IMR-90 (cell line): Measurements from ENCODE around the gene DPPA5. TPM values are rescaled to one million over a fixed set of nuclear protein-coding genes. Genes with fewer than 3 reads are reported as not detected.

Experiments used
- ATAC-seq: fragments of 200-7000 bp; cut with Tn5 transposase; 2 replicates; pipeline ENCODE4 v1.9.1; 2020; ENCODE audit warnings: low read depth, mild to moderate bottlenecking, moderate library complexity
- BruUV-seq: library from RNA; stranded (reverse); fragments of 400-500 nt; replicated peaks from 2 replicates; lab custom pipeline; 2021; lab: Mats Ljungman, UMichigan
- CTCF ChIA-PET: fragments of 300-600 bp; formaldehyde crosslinking; extraction: SDS; loops from one replicate; lab custom pipeline; 2021; ENCODE audit warnings: antibody characterized with exemption; lab: Yijun Ruan, JAX
- POLR2A ChIA-PET: fragments of 300-600 bp; sonication (Branson Sonifier 250); formaldehyde crosslinking; loops from one replicate; lab custom pipeline; 2022; ENCODE audit warnings: antibody characterized with exemption; ENCODE audit not compliant: unreplicated experiment; lab: Charles Lee
- DNase-seq: peaks from one replicate; pipeline ENCODE4 v3.0.0; 2013
- H2AFZ ChIP-seq: replicated peaks from 2 replicates; pipeline ENCODE3; 2013; ENCODE audit warnings: low read length, mild to moderate bottlenecking; ENCODE audit not compliant: poor library complexity
- H2AK5ac ChIP-seq: 2 replicates; pipeline ENCODE4 v1.6.1; 2013; ENCODE audit warnings: low read depth, low read length, inconsistent platforms
- H2AK9ac ChIP-seq: replicated peaks from 2 replicates; pipeline ENCODE3; 2013; ENCODE audit warnings: mild to moderate bottlenecking, low read depth, low read length, moderate library complexity; ENCODE audit not compliant: poor library complexity
- H2BK120ac ChIP-seq: 2 replicates; pipeline ENCODE4 v1.6.1; 2013; ENCODE audit warnings: low read depth, low read length, inconsistent platforms
- H2BK15ac ChIP-seq: 3 replicates; pipeline ENCODE4 v1.6.1; 2013; ENCODE audit warnings: low read depth, low read length, inconsistent platforms
- H2BK20ac ChIP-seq: 2 replicates; pipeline ENCODE4 v1.6.1; 2013; ENCODE audit warnings: low read depth, mild to moderate bottlenecking, inconsistent platforms, low read length, moderate library complexity
- H2BK5ac ChIP-seq: 2 replicates; pipeline ENCODE4 v1.6.1; 2013; ENCODE audit warnings: mild to moderate bottlenecking, low read depth, low read length, inconsistent platforms; ENCODE audit not compliant: poor library complexity, severe bottlenecking
- H3K14ac ChIP-seq: replicated peaks from 2 replicates; pipeline ENCODE4 v1.6.1; 2013; ENCODE audit warnings: low read depth, low read length, inconsistent platforms
- H3K18ac ChIP-seq: 2 replicates; pipeline ENCODE4 v1.6.1; 2013; ENCODE audit warnings: low read depth, low read length, control low read depth
- H3K23ac ChIP-seq: 2 replicates; pipeline ENCODE4 v1.6.1; 2013; ENCODE audit warnings: low read depth, low read length, inconsistent platforms
- H3K27ac ChIP-seq: 2 replicates; pipeline ENCODE4 v1.5.1; 2013; ENCODE audit warnings: mild to moderate bottlenecking, control low read depth, low read length; ENCODE audit not compliant: insufficient read depth
- H3K27me3 ChIP-seq: 2 replicates; pipeline ENCODE4 v1.6.1; 2013; ENCODE audit warnings: low read length; ENCODE audit not compliant: control insufficient read depth, insufficient read depth
- H3K36me3 ChIP-seq: 2 replicates; pipeline ENCODE4 v1.6.1; 2013; ENCODE audit warnings: low read length, mixed read lengths; ENCODE audit not compliant: control insufficient read depth, insufficient read depth
- H3K4ac ChIP-seq: 2 replicates; pipeline ENCODE4 v1.6.1; 2013; ENCODE audit warnings: low read depth, low read length, inconsistent platforms
- H3K4me1 ChIP-seq: 2 replicates; pipeline ENCODE4 v1.6.1; 2013; ENCODE audit warnings: low read length, mixed read lengths; ENCODE audit not compliant: control insufficient read depth, insufficient read depth
- H3K4me2 ChIP-seq: 2 replicates; pipeline ENCODE4 v1.6.1; 2013; ENCODE audit warnings: low read depth, mild to moderate bottlenecking, control low read depth, low read length, moderate library complexity
- H3K4me3 ChIP-seq: 2 replicates; pipeline ENCODE4 v1.5.1; 2013; ENCODE audit warnings: low read depth, mild to moderate bottlenecking, control low read depth, low read length, moderate library complexity; ENCODE audit not compliant: insufficient read depth
- H3K56ac ChIP-seq: 2 replicates; pipeline ENCODE4 v1.6.1; 2013; ENCODE audit warnings: low read length, inconsistent platforms; ENCODE audit not compliant: insufficient read depth; ENCODE audit errors: extremely low read depth
- H3K79me1 ChIP-seq, 2 experiments: 2 replicates each; pipeline ENCODE4 v1.6.1; 2013; ENCODE audit warnings: low read length in 2 of 2, inconsistent platforms in 1 of 2, low read depth in 1 of 2
- H3K9ac ChIP-seq: 2 replicates; pipeline ENCODE4 v1.6.1; 2013; ENCODE audit warnings: low read depth, low read length, control low read depth
- H3K9me1 ChIP-seq: 2 replicates; pipeline ENCODE4 v1.6.1; 2013; ENCODE audit warnings: low read length, inconsistent platforms; ENCODE audit not compliant: insufficient read depth
- H3K9me3 ChIP-seq: 2 replicates; pipeline ENCODE4 v1.6.1; 2013; ENCODE audit warnings: low read length; ENCODE audit not compliant: control insufficient read depth, insufficient read depth
- H4K20me1 ChIP-seq: 2 replicates; pipeline ENCODE4 v1.6.1; 2013; ENCODE audit warnings: low read length, inconsistent platforms; ENCODE audit not compliant: insufficient read depth
- H4K5ac ChIP-seq: 2 replicates; pipeline ENCODE4 v1.6.1; 2013; ENCODE audit warnings: mild to moderate bottlenecking, low read depth, low read length, control low read depth
- H4K8ac ChIP-seq, 2 experiments: 2 replicates each; pipeline ENCODE4 v1.6.1; 2013; ENCODE audit warnings: low read depth in 2 of 2, low read length in 2 of 2, control low read depth in 1 of 2, inconsistent platforms in 1 of 2
- H4K91ac ChIP-seq: 2 replicates; pipeline ENCODE4 v1.6.1; 2013; ENCODE audit warnings: low read depth, low read length, inconsistent platforms; ENCODE audit not compliant: insufficient read depth
- BHLHE40 ChIP-seq: fragments of 150-350 bp; IDR thresholded peaks from 2 replicates; pipeline ENCODE4 v1.6.1; 2016; ENCODE audit warnings: mild to moderate bottlenecking, low read depth, low read length
- CHD1 ChIP-seq: IDR thresholded peaks from 2 replicates; pipeline ENCODE4 v1.6.1; 2012; ENCODE audit warnings: low read depth, low read length, improper control_type of control experiment
- MAFK ChIP-seq: IDR thresholded peaks from 2 replicates; pipeline ENCODE4 v1.6.1; 2012; ENCODE audit warnings: low read depth, low read length, improper control_type of control experiment
- MXI1 ChIP-seq: IDR thresholded peaks from 2 replicates; pipeline ENCODE4 v1.6.1; 2012; ENCODE audit warnings: low read depth, mild to moderate bottlenecking, low read length, moderate library complexity, borderline replicate concordance
- NFE2L2 ChIP-seq: fragments of 150-350 bp; IDR thresholded peaks from 2 replicates; pipeline ENCODE4 v1.6.1; 2016; ENCODE audit warnings: low read depth, mild to moderate bottlenecking, low read length
- POLR2A ChIP-seq: IDR thresholded peaks from 2 replicates; pipeline ENCODE4 v1.6.1; 2012; ENCODE audit warnings: mild to moderate bottlenecking, low read depth, low read length
- RAD21 ChIP-seq: IDR thresholded peaks from 2 replicates; pipeline ENCODE4 v1.6.1; 2012; ENCODE audit warnings: low read length, improper control_type of control experiment
- RCOR1 ChIP-seq: IDR thresholded peaks from 2 replicates; pipeline ENCODE4 v1.6.1; 2012; ENCODE audit warnings: mild to moderate bottlenecking, low read length, improper control_type of control experiment; ENCODE audit not compliant: insufficient replicate concordance
- SMC3 ChIP-seq: fragments of 150-350 bp; IDR thresholded peaks from 2 replicates; pipeline ENCODE4 v1.6.1; 2016; ENCODE audit warnings: low read depth, mild to moderate bottlenecking, antibody characterized with exemption, low read length, moderate library complexity
- USF2 ChIP-seq: fragments of 150-350 bp; IDR thresholded peaks from 2 replicates; pipeline ENCODE4 v1.6.1; 2017; ENCODE audit warnings: mild to moderate bottlenecking, antibody characterized with exemption, low read length, low read depth
- WGBS, 2 experiments: methylation state at CpG; one replicate each; pipeline versions ENCODE4 v1.1.5 to v1.1.7; 2013; ENCODE audit warnings: missing lambda C conversion rate in 2 of 2; ENCODE audit not compliant: insufficient read length in 1 of 2; ENCODE audit errors: extremely low coverage in 2 of 2; 5-methylcytosine and 5-hydroxymethylcytosine counted together
- dilution Hi-C: fragments of 300-500 bp; cut with HindIII; formaldehyde crosslinking; loops from one replicate; pipeline ENCODE4 v1.14.3; 2018; ENCODE audit warnings: low sequenced_read_pairs; ENCODE audit not compliant: unreplicated experiment
- in situ Hi-C: fragments of 300-500 bp; cut with MboI; formaldehyde crosslinking; loops from 3 replicates; pipeline ENCODE4 v1.14.3; 2019; ENCODE audit warnings: low sequenced_read_pairs, inconsistent platforms, mixed read lengths
- intact Hi-C: fragments of 100-400 bp; cut with micrococcal nuclease; formaldehyde crosslinking; loops from 2 replicates; pipeline ENCODE4 v1.10.0; 2022
- polyA plus RNA-seq, 3 experiments: library from polyadenylated mRNA; depleted of rRNA; stranded (reverse); fragments of >200 nt; gene quantifications; 2 replicates each; pipeline ENCODE4 v1.2.3, GENCODE V29; 2012; ENCODE audit warnings: low replicate concordance in 1 of 3
- total RNA-seq: library from RNA; depleted of rRNA; stranded (reverse); fragments of >200 nt; gene quantifications from 2 replicates; pipeline ENCODE4 v1.2.3, GENCODE V29; 2012
- TF ChIP-seq, protein P1 (sequence below): fragments of 150-350 bp; IDR thresholded peaks from 2 replicates; pipeline ENCODE4 v1.6.1; 2016; ENCODE audit warnings: low read depth, mild to moderate bottlenecking, low read length, moderate library complexity, borderline replicate concordance

The DPPA5 gene
- total and polyA plus RNA-seq, 2 of the 4 experiments (the other 2 are of a cell fraction): not detected

DNA sequence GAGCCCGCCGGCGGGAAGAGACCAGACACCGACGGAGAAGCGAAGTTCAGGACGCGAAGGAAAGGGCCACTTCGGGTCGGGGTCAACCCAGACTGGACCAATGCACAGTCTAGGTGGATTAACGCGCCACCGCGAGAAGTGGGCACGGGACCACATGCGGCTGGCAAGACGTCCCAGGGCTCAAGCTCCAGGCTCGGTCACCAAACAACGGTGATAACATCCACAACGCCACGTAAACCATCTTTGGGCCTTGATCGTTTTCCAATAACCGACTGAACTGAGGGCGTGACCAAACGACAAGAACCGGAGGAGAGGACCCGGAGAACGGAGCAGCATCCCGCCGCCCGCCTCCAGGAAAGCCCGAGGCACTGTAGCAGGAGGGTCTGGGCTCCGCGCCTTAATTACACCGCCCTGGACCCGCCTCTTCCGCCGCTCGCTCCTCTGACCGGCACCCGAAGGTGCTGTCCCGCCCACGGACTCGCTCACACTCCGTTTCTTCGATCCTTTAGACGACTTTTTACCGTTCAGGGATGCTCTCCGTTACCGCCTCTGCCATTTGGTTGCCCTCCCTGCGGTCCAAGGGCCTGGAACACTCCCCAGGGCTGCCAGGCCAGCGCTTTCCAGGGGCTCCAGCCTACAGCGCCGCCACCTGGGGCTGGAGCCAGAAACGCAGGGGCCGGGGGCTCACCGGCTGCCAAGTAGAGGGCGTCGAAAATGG is 44.1 kb downstream of the DPPA5 start (continued):
- no peak for TF ChIP-seq NFE2L2
- TF ChIP-seq SMC3: 0 out of 2 replicates have a peak, but pooled peaks have one; percentile 9

DNA sequence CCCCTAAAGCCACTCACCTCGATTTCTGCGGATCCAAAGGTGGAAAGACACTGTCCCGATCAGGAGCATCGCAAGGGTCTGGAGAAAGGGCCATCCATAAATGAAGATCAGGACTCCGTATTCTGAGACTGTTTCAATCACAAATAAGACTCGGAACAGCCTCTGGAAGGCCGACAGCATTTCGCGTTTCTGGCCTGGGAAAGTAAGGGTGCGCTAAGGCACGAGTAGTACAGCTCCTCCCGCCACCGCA is 44.6 kb downstream of the DPPA5 start:
- Histone ChIP-seq H2AK9ac (peak overlapping the region; percentile 77), H3K18ac (peak overlapping the region; percentile 40; the same call in 1 of the 2 replicates), H2AK5ac (0 out of 2 replicates have a peak overlapping the region, but pooled peaks have one; percentile 18), H2BK15ac (no peak overlapping the region), H2BK5ac (peak overlapping the region; percentile 25), H3K4me3 (peak overlapping the region; percentile 61), H4K8ac (peak overlapping the region; percentile 85 to 93), H3K27me3 (no peaks in the 10 kb centered on the region; the same call in 1 of the 2 replicates), H3K4me2 (peak overlapping the region; percentile 96), H4K20me1 (no peaks in the 10 kb centered on the region), H4K5ac (peak overlapping the region; percentile 86), H3K23ac (peak overlapping the region; percentile 96), H2BK120ac (peak overlapping the region; percentile 68; the same call in 1 of the 2 replicates), H3K27ac (peak overlapping the region; percentile 56), H3K9me3 (no peaks in the 10 kb centered on the region), H3K9me1 (no peaks in the 10 kb centered on the region), H3K4ac (peak overlapping the region; percentile 94), H3K36me3 (no peaks in the 10 kb centered on the region), H3K79me1 (peaks cover 5 to 30% of the 10 kb centered on the region in 2 experiments), H3K56ac (peak overlapping the region; percentile 75), H4K91ac (peak overlapping the region; percentile 67), H3K14ac (peak overlapping the region; percentile 96), H3K9ac (peak overlapping the region; percentile 72), H2AFZ (peak overlapping the region; percentile 94), H2BK20ac (no peak overlapping the region), H3K4me1 (peaks cover 6% of the 10 kb centered on the region)
- POLR2A ChIA-PET: no interaction called here
- intact Hi-C loops (no loop called here), in situ Hi-C loops (no loop called here), dilution Hi-C loops (no loop called here)
- TSS peak; percentile 87 for BruUV-seq
- DNase-seq (no peak), ATAC-seq (no peak)
- no peak for TF ChIP-seq POLR2A
- no peak for TF ChIP-seq CHD1
- TF ChIP-seq RCOR1: no peak
- no peak for TF ChIP-seq USF2
- no peak for TF ChIP-seq MXI1
- TF ChIP-seq, protein P1, sequence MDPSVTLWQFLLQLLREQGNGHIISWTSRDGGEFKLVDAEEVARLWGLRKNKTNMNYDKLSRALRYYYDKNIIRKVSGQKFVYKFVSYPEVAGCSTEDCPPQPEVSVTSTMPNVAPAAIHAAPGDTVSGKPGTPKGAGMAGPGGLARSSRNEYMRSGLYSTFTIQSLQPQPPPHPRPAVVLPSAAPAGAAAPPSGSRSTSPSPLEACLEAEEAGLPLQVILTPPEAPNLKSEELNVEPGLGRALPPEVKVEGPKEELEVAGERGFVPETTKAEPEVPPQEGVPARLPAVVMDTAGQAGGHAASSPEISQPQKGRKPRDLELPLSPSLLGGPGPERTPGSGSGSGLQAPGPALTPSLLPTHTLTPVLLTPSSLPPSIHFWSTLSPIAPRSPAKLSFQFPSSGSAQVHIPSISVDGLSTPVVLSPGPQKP: no peak
- TF ChIP-seq BHLHE40: no peak
- no peak for TF ChIP-seq RAD21
- TF ChIP-seq NFE2L2: no peak
- TF ChIP-seq SMC3: no peak
- no peak for TF ChIP-seq MAFK
- CTCF ChIA-PET: interaction anchor here (0.9 to 1.5 kb wide), 2 partner anchors 19 to 78 kb away, joined by 4 to 6 read pairs; no protein-coding TSS in a partner anchor
- WGBS, 2 experiments: 4% methylated on average over 9 of the region's 13 CpGs; no CpG with 5 or more reads in 1 of the 2 experiments
